Measurements from ENCODE around the gene HERPUD2.

DNA sequence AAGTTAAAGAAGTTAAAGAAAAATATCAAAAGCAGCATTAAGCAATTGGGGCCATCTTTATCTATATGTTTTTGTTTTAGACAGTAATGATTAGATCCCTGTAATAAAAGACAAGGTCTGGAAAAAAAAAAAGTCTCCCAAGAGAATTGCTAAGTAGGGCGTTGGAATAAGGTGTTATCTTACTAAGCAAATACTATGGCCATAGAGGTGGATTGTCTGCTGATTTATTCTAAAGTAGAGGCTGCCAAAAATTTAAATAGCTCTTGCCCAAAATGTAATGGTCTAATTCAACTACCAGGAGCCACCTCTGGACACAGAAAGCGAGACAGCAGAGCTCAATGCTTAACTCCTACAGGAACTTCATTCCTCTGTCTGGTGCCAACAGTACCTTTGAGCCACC is 71.6 kb downstream of the HERPUD2 start:
- no peak for TF ChIP-seq POLR2AphosphoS5 (IDR thresholded peaks at IDR 0.05; ENCODE audit: low read depth, low read length)
- TF ChIP-seq, protein P1, sequence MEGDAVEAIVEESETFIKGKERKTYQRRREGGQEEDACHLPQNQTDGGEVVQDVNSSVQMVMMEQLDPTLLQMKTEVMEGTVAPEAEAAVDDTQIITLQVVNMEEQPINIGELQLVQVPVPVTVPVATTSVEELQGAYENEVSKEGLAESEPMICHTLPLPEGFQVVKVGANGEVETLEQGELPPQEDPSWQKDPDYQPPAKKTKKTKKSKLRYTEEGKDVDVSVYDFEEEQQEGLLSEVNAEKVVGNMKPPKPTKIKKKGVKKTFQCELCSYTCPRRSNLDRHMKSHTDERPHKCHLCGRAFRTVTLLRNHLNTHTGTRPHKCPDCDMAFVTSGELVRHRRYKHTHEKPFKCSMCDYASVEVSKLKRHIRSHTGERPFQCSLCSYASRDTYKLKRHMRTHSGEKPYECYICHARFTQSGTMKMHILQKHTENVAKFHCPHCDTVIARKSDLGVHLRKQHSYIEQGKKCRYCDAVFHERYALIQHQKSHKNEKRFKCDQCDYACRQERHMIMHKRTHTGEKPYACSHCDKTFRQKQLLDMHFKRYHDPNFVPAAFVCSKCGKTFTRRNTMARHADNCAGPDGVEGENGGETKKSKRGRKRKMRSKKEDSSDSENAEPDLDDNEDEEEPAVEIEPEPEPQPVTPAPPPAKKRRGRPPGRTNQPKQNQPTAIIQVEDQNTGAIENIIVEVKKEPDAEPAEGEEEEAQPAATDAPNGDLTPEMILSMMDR (IDR thresholded peaks at IDR 0.05; ENCODE audit: control extremely low read depth in 1 of 3, insufficient read depth in 1 of 3, low read depth in 1 of 3, low read length in 3 of 3), result no peak
- TF ChIP-seq EZH2 (IDR thresholded peaks at IDR 0.05; ENCODE audit: low read depth, low read length, severe bottlenecking), result no peak

Measured in H1 (cell line).